HT1080 (cell line): ENCODE results near the gene SPTBN1. TPM values are rescaled to one million over a fixed set of nuclear protein-coding genes. Genes with fewer than 3 reads are reported as not detected.
"Not testable (repeated sequence)": the region's sequence is repeated elsewhere in the genome, so short reads cannot be mapped to it uniquely, and the experiment has no call there.

Experiments
- DNase-seq: peaks from one replicate; pipeline ENCODE4 v3.0.0-alpha.2; 2015; ENCODE audit warnings: low read depth
- total RNA-seq: library from RNA; depleted of rRNA; stranded (reverse); fragments of >200 nt; shearing (Covaris generic); gene quantifications from 2 replicates; pipeline ENCODE4 v1.2.3, GENCODE V29; 2014

SPTBN1 gene
- total RNA-seq, 1 experiment from 2014 or later: 89.9 TPM

GRCh38 chr2:54468673-54469072 is 12.5 kb downstream of the SPTBN1 start:
- DNase-seq: no peak

- DNase-seq: no peak
Observed at GRCh38 chr2:54469484-54470053, 13.4 kb downstream of the SPTBN1 start.

GRCh38 chr2:54470266-54470938 is 14.3 kb downstream of the SPTBN1 start:
- peak; percentile 42 for DNase-seq

DNA sequence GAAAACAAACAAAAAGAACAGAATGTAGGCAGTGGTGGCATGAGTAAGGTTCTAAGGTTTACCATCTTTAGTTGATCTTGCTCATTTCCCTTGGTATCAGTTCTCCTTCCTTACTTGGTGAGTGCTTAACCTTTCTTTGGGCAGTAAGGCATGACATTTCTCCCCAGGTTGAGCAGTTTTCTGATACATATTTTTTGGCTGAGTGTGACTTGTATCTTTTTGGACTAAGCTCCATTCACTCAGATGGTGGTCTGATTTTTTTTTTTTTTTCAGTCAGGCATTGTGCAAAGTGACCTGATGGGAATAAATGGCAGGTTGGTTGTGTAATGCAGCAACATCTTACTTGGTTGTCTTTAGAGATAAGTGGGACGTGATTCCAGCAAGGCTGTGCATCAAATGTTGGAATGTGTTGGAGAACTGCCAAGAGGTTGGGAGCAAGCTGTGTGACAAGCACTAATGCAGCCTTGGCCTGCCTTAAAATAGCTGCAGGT is 15.1 kb downstream of the SPTBN1 start:
- DNase-seq: peak; percentile 51

GRCh38 chr2:54473851-54474250 is 17.7 kb downstream of the SPTBN1 start:
- DNase-seq: no peak

DNA sequence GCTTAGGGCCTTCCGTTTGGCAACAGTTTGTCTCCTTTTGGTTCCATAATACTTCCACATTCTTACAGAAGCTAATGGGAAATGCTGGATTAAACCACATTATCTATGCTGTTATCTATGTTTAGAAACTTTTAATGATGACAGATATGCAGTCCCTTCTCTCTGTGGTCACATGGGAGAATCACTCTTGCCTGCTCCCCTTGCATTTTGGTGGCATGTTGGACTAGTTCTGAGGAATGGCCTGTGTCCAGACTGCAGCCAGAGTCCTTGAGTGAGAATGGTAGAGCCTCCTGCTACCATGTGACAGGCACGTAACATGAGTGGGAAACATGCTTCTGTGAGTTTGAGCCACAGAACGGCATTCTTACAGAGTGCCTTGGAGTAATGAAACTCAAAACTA is 19.2 kb downstream of the SPTBN1 start:
- no peak for DNase-seq

DNA sequence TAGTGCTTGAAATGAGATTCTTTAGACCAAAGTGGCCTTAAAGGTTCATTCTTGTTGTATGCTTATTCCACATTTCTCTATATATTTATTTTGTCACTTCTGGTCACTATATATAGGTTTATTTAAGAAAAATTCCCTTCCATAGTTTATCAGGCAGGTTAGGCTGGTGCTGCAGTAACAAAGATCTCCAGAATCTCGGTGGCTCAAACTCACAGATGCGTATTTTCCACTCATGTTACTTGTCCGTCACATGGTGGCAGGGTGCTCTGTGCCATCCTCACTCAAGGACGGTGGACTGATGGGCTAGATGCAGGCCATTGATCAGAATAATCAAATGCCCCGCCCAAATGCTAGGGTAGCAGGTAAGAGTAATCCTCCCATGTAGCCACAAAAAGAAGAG is 19.8 kb downstream of the SPTBN1 start:
- no peak for DNase-seq

- DNase-seq: no peak
Observed at GRCh38 chr2:54476852-54477251, 20.7 kb downstream of the SPTBN1 start.

- no peak for DNase-seq
Observed at GRCh38 chr2:54477896-54478295, 21.8 kb downstream of the SPTBN1 start.

- no peak for DNase-seq
Observed at GRCh38 chr2:54478899-54479298, 22.8 kb downstream of the SPTBN1 start.

- DNase-seq: peak; percentile 38
Observed at GRCh38 chr2:54479424-54479823, 23.3 kb downstream of the SPTBN1 start.

DNA sequence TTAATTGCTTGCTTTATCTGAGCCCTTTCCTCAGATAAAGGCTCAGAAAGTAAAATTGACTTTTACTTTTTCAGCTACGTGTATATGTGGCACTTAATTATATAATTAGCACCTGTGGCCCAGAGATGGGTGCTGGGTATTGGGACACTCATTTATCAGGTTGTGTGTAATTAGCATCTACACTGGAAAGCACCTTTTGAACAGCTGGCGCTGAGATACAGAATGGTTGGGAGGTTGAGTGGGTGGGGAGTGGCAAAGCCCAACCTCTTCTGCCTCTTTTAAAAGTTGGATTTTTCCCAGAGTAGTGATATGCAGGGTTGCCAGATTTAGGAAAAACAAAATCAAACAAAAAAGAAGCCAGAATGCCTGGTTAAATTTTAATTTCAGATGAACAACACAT is 23.9 kb downstream of the SPTBN1 start:
- DNase-seq: no peak

- DNase-seq: no peak
Observed at GRCh38 chr2:54481686-54482085, 25.6 kb downstream of the SPTBN1 start.

- peak; percentile 97 for DNase-seq
Observed at GRCh38 chr2:54482715-54483114, 26.6 kb downstream of the SPTBN1 start.

- DNase-seq: peak; percentile 95
Observed at GRCh38 chr2:54483426-54483825, 27.3 kb downstream of the SPTBN1 start.

DNA sequence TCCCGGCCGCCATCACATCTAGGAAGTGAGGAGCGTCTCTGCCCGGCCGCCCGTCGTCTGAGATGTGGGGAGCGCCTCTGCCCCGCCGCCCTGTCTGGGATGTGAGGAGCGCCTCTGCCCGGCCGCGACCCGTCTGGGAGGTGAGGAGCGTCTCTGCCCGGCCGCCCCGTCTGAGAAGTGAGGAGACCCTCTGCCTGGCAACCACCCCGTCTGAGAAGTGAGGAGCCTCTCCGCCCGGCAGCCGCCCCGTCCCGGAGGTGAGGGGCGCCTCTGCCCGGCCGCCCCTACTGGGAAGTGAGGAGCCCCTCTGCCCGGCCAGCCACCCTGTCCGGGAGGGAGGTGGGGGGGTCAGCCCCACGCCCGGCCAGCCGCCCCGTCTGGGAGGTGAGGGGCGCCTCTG is 29.6 kb downstream of the SPTBN1 start:
- DNase-seq: not testable (repeated sequence)

DNA sequence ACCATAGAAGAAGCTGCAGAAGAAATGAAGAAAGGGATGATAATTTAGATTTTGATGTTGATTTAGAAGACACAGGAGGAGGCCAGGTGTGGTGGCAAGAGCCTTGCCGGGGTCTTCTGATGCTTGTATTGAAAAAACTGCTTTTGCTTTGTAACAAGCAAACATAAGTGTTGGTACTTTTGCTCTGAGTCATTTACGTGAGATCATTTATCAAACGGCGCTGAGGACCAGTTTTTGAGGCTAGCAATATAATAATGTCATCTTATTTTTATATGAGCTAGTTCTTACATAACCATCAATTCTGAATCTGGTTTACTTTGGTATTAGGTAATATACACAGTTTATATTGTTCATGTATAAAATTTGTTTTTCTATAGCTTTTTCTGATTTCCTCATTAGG is 30.6 kb downstream of the SPTBN1 start:
- DNase-seq: no peak

GRCh38 chr2:54490863-54491262 is 34.7 kb downstream of the SPTBN1 start:
- no peak for DNase-seq

GRCh38 chr2:54492335-54492734 is 36.2 kb downstream of the SPTBN1 start:
- no peak for DNase-seq

DNA sequence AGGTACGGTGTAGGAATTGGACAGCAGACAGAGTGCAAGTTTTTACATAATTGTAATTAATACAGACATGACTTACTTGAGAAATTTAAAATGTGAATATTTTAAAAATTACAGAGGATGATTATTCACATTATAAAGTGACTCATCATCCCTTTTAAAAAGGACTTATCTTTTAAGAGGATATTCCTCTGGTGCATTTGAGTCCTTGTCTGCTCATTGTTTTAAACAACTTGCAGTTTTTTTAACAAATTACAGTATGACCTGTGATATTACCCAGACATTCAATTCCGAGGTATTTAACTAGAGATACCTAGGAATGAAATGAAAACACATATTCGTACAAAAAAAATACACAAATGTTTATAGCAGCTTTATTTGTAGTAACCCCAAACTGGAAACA is 38.0 kb downstream of the SPTBN1 start:
- no peak for DNase-seq

DNA sequence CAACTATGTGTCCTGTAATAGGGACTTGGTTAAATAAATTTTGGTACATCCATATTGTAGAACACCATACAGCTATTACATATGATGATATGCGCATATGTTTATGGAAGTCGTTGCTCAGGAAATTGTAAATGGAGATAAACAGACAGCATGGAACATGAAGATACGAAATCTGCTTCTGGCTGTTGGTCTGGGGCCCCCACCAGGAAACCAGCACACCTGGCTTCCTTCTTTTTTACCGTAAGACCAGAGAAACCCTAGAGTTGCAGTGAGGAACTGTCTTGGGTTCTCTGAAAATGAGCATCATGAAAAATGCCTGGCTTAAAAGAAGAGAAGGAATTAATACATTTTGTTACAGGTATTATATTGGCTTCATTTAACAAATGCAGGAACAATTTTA is 40.8 kb downstream of the SPTBN1 start:
- DNase-seq: no peak

- no peak for DNase-seq
Observed at GRCh38 chr2:54497763-54498680, 41.9 kb downstream of the SPTBN1 start.
